SIG-M5 (cell line): ENCODE results near the gene UGT2B17.
"Not testable (repeated sequence)": the region's sequence is repeated elsewhere in the genome, so short reads cannot be mapped to it uniquely, and the experiment has no call there.

Experiments used
- DNase-seq: peaks from one replicate; lab custom pipeline; 2025; lab: John Stamatoyannopoulos, UW

Gene UGT2B17

DNA sequence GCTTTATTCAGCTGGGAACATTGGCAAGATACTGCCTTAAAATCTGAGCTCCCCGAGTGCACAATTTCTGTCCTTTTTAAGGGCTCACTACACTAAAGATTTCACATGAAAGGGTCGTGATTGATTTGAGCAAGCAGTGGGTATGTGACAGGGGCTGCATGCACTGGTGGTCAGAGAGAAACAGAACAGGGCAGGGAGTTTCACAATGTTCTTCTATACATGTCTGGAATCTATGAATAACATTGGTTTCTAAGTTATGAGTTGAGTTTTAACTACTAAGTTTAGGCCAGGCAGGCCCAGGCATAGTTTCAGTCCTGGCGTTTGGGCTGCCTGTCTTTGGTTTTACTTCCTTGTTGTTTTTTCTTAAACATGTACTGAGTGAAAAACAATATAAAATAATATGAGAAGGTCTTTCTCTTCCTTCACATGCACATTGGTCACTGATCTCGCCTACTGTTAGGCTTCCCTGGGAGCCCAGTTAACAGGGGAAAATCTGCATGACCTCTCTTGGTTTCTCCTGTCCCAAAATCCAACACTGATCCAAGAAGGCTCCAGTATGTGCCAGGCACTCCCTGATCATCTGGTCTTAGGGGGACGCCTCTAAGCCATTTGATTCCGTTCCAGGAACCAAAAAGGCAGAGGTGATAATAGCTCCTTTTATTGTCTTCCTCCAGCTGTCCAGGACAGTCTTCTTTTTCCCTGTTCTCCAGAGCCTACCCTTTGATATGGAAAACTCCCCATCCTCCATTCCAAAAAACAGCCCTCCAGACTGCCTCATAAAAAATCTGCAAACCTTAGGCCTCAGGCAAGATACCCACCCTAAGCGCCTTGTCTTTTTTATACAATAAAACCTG, at the start of gene UGT2B17:
Gene UGT2B17, minus strand, starts transcription at position 51 of the 854 bp plus-strand sequence. CDS start 7,838 bp downstream, outside the sequence.
- no peak for DNase-seq

DNA sequence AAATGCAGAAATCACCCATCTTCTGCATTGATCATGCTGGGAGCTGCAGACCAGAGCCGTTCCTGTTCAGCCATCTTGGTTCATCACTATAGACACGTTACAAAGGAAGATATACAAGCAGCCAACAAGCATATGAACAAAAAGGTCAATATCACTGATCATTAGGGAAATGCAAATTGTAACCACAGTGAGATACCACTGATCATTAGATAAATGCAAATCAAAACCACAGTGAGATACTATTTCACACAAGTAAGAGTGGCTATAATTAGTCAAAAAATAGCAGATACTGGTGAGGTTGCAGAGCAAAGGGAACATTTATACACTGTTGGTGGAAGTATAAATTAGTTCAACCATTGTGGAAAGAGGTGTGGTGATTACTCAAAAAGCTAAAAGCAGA, 46.6 kb upstream of the UGT2B17 start:
- not testable (repeated sequence) for DNase-seq

DNA sequence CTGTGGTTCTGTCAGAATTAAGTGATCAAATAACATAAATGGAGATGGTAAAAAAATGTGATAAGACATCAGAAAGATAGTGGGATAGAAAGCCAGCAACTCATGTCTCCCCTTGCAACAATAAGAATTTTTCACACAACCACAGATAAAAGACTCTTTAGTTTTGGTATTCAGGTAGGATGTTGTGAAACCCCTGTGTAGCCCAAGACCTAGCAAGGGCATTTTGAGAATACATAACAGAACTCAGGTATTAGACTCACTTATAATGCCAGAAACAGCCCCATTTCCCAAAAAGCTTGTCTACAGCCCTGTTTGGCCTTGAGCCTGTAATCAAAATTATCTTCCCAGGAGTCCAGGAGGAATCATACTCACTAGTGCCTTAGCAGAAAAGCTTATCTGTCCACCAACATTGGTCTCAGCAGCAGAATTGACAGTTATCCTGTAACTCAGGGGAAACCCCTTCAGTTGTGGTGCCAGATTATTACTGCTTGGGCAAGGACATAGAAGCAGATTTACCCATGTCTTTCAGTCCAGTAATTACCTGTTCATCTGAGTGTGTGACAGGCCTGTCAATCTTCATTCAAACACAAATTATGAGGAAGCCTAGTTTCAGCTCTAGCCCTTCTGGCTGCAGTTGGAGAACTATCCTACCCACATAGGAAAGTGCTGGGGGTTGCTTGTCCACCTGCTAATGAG, 41.0 kb upstream of the UGT2B17 start:
- DNase-seq: no peak

DNA sequence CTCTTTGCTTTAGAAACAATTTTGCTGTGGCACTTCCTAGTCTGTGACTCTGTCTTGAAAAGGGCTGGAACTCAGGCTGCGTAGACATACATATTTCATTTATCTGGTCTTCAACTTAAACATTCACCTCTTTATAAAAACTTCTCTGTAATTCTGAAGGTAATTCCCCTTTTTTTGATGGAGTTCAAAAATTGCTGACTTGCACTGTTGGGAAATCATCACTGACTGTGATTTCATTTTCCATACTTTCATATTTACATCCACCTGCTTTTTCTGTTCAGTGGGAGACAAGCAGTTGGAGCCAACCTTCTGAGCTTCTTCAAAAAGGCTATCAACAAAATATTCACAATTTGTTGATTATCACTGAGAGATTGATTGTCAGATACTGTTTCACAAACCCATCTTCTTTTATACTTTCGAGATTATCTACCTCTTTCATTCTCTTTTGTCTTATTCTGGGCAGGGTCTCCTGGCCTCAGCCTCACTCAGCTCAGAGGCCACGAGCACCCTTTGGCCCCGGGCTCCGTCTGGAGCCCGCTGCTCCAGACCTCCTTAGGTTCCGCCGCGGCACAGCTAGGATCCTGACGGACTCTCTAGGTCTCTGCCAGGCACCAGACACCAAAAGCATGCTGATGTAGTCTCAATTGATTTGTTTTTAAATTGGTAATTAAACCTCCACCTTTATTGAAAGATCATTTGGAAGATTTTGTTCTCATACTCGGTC, 39.7 kb upstream of the UGT2B17 start:
- no peak for DNase-seq

DNA sequence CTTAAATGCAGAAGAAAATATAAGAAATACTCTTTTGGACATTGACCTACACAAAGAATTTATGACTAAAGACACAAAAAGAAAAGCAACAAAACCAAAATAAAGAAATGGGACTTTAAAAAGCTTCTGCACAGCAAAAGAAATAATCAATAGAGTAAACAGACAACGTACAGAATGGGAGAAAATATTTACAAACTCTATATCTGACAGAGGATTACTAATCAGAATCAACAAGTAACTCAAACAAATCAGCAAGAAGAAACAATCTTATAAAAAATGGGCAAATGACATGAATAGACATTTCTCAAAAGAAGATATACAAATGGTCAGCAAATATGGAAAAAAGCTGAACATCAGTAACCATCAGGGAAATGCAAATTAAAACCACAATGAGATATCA, 37.6 kb upstream of the UGT2B17 start:
- no peak for DNase-seq

DNA sequence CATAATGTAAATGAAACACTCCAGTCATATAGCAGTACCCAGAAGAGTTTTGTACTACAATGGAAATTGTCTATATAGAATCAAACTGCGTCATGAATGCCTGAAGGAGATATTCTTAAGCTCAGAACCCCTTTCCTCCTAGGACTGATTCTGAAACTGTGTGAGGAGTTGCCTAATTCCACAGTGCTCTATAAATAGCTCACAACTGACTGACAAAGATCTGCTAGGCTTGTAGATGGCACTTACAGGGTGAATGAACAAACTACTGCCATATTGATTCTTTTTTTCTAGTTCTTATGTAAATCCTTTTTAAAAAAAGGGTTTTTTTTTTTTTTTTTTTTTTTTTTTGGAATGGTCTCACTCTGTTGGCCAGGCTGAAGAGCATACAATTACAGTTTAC, 30.1 kb upstream of the UGT2B17 start:
- DNase-seq: no peak

DNA sequence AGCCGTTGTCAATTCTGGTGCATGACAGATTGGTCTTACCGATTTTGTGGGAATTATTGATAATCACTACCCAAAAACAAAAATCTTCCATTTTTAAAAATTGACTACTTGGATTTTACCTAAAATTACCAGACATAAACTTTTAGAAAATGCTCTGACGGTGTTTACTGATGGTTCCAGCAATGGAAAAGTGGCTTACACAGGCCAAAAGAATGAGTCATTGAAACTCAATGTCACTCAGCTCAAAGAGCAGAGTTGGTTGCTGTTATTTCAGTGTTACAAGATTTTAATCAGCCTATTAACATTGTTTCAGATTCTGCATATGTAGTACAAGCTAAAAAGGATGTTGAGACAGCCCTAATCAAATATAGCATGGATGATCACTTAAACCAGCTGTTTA, 23.0 kb upstream of the UGT2B17 start:
- DNase-seq: no peak

DNA sequence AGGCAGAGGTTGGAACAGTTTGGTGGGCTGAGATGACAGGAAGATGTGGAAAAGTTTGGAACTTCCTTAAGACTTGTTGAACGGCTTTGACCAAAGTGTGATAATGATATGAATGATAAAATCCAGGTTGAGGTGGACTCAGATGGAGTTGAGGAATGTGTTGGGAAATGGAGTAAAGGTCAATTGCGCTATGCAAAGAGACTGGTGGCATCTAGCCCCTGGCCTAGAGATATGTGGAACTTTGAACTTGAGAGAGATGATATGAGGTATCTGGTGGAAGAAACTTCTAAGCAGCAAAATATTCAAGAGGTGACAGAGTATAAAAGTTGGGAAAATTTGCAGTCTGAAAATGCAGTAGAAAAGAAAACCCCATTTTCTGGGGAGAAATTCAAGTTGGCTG, 21.4 kb upstream of the UGT2B17 start:
- no peak for DNase-seq

DNA sequence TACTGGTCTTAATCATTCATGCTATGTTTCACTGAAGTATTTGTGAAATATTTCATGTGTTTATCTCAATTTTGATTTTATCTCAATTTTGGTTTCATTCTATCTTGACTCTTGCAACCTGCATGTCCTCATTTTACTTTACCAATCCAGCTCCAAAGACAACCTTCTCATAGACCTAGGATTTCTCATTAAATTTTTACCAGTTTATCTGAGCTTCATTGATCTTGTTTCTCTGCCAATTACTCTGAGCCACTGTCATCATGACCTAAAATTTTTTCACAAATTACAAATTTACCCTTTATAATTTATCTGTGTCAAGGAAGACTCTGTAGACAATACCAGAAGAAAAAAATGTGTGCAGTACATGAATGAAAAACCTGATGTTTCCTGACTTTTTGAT, 18.6 kb upstream of the UGT2B17 start:
- DNase-seq: no peak

DNA sequence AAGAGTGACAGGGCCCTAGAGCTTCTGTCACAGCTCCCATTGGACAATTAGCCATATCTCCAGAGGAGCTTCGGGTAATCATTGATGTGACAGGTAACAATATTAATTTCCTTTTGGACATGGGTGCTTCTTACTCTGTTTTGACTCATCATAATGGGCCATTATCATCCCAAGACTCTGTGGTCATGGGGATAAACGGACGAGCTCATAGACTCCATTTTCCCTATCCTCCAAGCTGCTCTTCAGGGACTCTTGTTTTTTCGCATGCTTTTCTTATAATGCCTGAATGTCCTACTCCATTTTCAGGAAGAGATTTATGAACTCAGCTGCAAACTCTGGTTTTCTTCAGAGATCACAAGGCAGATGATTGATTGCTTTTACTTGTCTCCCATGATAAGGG, 17.0 kb upstream of the UGT2B17 start:
- no peak for DNase-seq

DNA sequence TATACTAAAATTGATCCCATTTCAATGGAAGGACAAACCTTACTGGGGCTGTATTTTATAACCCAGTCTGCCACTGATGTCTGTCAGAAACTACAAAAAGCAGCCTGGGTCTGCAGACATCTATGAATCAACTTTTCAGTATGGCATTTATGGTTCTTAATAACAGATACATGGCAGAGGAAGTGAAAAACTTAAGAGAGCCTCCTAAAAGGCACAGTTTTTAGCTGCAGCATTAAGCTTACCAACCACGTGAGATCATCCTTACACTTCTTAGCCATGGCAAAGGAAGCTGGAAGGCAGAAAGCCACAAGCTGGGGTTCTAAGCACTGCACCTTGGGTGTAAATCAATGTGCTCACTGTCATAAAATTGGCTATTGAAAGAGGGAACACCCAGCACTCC, 16.6 kb upstream of the UGT2B17 start:
- no peak for DNase-seq

DNA sequence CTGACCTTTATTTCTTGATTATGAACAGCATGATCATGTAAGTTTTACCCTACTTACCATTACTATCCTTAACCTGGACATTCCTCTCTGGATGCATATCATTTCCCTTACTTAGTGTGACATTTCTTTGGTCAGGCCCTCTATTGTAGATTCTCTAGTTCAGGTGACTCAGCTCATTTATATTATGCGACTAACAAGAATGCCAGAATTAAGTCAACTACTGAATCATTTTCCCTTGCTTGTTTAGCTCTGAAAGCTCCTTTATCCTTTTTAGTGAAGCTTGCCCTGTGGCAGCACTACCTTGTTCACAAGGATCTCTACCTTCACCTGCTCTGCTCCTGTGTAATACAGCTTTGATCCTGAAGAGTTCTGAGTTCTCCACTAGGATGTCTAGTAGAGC, 15.1 kb upstream of the UGT2B17 start:
- no peak for DNase-seq

DNA sequence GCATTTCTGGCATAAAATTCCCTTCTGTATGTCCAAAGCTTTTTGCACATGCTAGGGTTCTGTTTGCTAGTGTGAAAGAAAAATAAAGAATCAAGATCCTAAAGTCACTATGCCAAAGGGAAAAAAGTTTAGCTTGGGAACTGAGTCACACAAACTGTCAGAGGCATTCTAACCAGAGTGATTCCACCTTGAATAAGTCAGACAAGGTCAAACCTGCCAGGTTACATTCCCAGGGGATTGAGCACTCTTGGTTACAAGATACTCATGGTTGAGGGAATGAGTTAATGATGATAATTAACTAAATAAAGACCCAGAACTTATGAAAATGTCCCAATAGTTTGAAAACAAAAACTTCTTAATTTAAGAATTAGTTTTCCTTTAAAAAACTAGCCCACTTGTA, 13.7 kb upstream of the UGT2B17 start:
- no peak for DNase-seq

DNA sequence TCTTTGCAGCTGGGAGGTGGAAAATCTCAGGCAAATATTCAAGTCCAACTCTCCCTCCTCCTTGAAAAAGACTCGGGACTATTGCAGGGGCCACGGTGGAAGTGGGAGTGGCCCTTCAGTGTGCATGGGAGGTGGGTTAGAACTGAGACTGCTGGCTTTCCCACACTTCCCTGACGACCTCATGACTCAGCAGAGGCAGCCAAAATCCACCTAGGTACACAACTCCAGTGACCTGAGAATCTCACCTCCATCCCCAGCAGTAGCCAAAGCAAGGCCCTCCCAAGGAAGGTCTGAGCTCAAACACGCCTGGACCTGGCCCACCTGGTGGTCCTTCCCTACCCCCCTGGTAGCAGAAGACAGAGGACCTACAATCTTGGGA, 6.2 kb upstream of the UGT2B17 start:
- DNase-seq: no peak

DNA sequence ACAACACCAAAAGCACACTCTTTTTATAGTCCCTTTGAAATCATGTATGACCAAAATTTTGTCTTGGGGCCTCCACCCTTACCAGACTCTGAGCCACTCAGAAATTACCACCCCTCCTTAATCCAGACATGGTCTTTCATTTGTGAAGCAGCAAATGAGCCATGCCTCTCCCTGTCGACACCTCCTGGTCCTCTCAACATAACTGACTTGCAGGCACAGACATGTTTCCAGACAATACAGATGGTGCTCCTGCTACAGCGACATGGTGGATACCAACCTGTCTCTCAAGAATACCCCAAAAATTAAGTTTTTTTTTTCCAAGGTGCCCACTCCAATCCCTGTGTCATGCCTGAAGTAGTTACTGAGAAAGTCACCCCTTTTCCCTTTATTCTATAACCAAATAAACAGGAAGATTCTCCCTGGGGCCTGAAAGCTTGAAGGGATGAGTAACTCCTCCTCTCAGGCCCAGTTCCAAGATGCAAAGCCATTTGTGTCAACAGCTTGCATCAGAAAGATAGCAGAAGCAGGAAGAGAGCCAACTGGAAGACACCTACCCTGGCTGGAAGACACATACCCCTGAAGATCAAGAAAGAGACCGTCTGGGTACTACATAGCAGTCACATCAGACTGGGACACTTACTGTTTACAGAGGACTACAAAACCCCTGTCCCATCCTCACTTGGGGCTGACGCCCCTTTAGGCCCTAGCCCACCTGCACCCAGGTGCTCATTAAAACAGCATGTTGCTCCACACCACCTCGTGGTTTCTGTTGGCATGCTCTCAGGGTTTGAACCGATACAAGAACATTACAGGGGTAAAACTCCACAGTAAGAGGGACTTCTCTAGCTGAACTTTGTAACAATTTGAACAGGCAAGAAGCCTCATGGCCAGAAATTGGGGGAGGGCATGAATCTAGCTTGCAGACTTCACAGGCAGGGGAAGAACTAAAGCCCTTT, 5.5 kb upstream of the UGT2B17 start:
- DNase-seq: no peak

DNA sequence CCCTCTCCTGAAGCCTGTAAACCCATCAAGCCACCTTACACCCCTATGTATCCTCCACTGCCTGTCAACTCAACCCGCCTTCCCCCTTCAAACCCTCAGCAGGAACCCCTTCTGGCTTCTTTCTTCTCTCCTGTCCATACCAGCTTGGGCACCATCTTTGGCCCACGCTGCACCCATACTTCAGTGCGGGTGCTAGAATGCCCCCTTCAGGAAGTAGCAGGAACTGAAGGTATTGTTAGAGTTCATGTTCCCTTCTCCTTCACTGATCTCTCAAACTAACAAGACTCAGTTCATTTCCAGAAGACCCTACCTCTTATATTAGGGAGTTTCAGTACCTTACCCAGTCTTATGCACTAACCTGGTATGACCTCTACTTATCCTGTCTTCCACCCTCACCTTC, 1.5 kb upstream of the UGT2B17 start:
- no peak for DNase-seq

DNA sequence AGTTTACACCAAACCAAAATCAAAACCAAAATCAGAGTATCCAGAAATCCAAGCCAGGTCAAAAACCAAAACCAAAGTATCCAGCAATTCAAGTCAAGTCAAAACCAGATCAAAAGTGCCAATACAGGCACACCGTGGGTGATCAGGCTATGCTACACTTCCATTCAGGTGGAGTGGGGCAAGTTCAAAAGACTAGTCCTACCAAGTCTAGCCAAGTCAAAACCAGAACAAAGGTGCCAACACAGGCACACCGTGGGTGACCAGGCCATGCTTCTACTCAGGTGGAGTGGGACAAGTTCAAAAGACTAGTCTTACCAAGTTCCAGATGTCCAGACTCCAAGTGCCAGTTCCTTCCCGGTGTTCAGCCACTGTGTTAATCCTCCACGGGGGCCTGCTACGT, 486 bp downstream of the UGT2B17 start:
- DNase-seq: not testable (repeated sequence)

DNA sequence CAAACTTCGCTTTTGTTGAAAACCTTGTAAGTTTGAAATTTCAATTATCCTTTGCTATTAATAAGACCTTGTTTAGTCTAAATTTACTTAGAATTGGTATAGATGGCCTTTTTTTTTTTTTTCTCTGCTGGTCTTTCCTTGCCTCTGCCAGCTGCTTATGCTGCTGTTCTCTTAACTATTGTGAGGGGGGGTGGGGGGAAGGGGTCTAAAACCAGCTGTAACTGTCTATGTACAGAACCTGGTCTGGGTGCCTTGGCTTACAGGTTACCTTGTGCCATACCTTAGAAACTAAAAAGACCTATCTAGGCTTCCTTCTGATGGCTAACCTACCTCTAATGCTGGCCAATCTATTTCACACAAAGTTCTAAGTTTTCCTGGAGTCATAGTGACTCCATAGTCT, 1.0 kb downstream of the UGT2B17 start:
- DNase-seq: no peak

DNA sequence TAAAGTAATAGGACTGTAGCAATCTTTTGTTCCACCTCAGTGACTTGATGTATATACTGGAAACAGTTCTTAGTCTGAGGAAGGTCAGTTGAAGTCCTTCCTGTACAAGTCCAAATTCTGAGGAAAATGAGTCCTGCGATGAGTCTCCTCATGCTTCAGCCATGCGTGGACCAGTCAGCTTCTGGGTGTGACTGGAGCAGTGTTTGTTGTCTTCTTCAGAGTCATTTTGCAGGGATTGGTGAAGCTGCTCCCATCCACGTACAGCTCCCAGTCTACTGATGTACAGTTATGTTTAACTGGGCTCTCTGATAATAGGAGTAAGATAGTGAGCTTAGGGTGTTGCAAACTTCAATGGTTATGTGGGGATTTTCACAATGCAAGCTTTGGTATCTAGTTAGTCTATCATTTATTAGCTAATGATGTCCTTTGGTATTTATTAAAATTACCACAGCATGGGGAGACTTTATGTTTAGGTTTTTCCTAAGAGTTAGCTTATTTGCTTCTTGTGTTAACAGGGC, 3.4 kb downstream of the UGT2B17 start:
- no peak for DNase-seq

DNA sequence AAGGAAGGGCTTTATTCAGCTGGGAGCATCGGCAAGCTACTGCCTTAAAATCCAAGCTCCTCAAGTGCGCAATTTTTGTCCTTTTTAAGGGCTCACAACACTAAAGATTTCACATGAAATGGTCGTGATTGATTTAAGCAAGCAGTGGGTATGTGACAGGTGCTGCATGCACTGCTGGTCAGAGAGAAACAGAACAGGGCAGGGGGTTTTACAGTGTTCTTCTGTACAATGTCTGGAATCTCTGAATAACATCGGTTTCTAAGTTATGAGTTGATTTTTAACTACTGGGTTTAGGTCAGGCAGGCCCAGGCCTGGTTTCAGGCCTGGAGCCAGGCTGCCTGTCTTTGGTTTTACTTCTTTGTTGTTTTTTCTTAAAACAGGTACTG, 6.0 kb downstream of the UGT2B17 start:
- DNase-seq: no peak

DNA sequence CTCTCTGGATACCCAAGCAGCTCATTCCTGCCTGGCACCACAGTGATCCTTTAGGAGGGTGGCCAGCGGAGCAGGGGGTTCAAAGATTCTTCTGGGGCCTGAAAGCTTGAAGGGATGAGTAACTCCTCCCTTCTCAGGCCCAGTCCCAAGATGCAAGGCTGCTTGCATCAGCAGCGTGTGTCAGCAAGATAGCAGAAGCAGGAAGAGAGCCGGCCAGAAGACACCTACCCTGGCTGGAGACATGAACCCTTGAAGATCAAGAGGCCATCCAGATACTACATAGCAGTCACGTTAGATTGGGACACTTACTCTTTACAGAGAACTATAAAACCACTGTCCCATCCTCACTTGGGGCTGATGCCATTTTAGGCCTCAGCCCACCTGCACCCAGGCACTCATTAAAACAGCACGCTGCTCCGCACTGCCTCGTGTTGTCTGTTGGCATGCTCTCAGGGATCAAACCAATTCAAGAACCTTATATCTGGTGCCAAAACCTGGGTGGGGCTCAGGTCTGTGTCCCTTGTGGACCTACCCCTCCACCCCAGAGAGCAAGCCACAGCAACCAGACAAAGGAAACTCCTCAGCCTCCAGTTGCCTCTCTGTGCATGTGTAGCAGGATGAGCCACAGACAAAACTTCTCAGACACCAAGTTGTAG, 6.5 kb downstream of the UGT2B17 start:
- no peak for DNase-seq
